Panc1 (cell line): ENCODE data around the gene BIVM. TPM values are rescaled to one million over a fixed set of nuclear protein-coding genes. Genes with fewer than 3 reads are reported as not detected.
A peak's percentile ranks its signal among the peaks of the same experiment; 100 is the strongest.

ENCODE experiments used
- ATAC-seq: fragments of 200-7000 bp; cut with Tn5 transposase; 2 replicates; pipeline ENCODE4 v1.9.1; 2020; ENCODE audit warnings: mild to moderate bottlenecking, moderate library complexity
- BruUV-seq: library from RNA; stranded (reverse); fragments of 400-500 nt; replicated peaks from 2 replicates; lab custom pipeline; 2021; lab: Mats Ljungman, UMichigan
- CTCF ChIA-PET: fragments of 300-600 bp; sonication (Branson Sonifier 250); formaldehyde crosslinking; loops from one replicate; lab custom pipeline; 2022; ENCODE audit warnings: antibody characterized with exemption; lab: Charles Lee
- POLR2A ChIA-PET: fragments of 300-600 bp; sonication (Branson Sonifier 250); formaldehyde crosslinking; loops from one replicate; lab custom pipeline; 2022; ENCODE audit warnings: antibody characterized with exemption; lab: Charles Lee
- DNase-seq: peaks from one replicate; pipeline ENCODE4 v3.0.0-alpha.2; 2010; ENCODE audit warnings: low read depth, low spot score
- H3K27ac ChIP-seq: 2 replicates; pipeline ENCODE4 v1.5.1; 2011; ENCODE audit warnings: mild to moderate bottlenecking, low read length, inconsistent platforms
- H3K27me3 ChIP-seq: fragments of 200-500 bp; sonication (Bioruptor generic); 2 replicates; pipeline ENCODE4 v1.6.0; 2014; ENCODE audit warnings: low read length, inconsistent platforms; ENCODE audit not compliant: control insufficient read depth, insufficient read depth
- H3K36me3 ChIP-seq: fragments of 200-500 bp; sonication (Bioruptor generic); 2 replicates; pipeline ENCODE4 v1.5.1; 2014; ENCODE audit warnings: inconsistent platforms, mild to moderate bottlenecking, low read length, moderate library complexity; ENCODE audit not compliant: control insufficient read depth, insufficient read depth
- H3K4me1 ChIP-seq: 2 replicates; pipeline ENCODE4 v1.5.1; 2011; ENCODE audit warnings: inconsistent platforms, mild to moderate bottlenecking, low read length, moderate library complexity; ENCODE audit not compliant: control insufficient read depth, insufficient read depth
- H3K4me3 ChIP-seq, 2 experiments: 2 replicates each; pipeline ENCODE4 v1.5.1; 2011 to 2012; ENCODE audit warnings: low read depth in 2 of 2, low read length in 2 of 2, mild to moderate bottlenecking in 2 of 2, inconsistent platforms in 1 of 2, moderate library complexity in 1 of 2
- H3K9me3 ChIP-seq: fragments of 200-500 bp; sonication (Bioruptor generic); 2 replicates; pipeline ENCODE4 v1.5.1; 2014; ENCODE audit warnings: low read depth, mild to moderate bottlenecking, inconsistent platforms, low read length, moderate library complexity; ENCODE audit not compliant: control insufficient read depth, insufficient read depth
- CTCF ChIP-seq: fragments of 450-650 bp; IDR thresholded peaks from 2 replicates; pipeline ENCODE4 v1.5.1; 2017; ENCODE audit warnings: mild to moderate bottlenecking
- POLR2AphosphoS5 ChIP-seq: IDR thresholded peaks from 2 replicates; pipeline ENCODE4 v1.6.1; 2012; ENCODE audit warnings: mild to moderate bottlenecking, low read depth, low read length, moderate library complexity
- REST ChIP-seq, 2 experiments: IDR thresholded peaks; 2 replicates each; pipeline ENCODE4 v1.6.1; 2011 to 2012; ENCODE audit warnings: low read depth in 2 of 2, control low read depth in 1 of 2, low read length in 1 of 2, mild to moderate bottlenecking in 1 of 2, moderate library complexity in 1 of 2; ENCODE audit not compliant: insufficient read depth in 1 of 2
- SIN3A ChIP-seq: IDR thresholded peaks from 2 replicates; pipeline ENCODE4 v1.6.1; 2012; ENCODE audit warnings: low read depth, mild to moderate bottlenecking, low read length, moderate library complexity, borderline replicate concordance; ENCODE audit not compliant: insufficient read depth
- TCF7L2 ChIP-seq: IDR thresholded peaks from 2 replicates; pipeline ENCODE4 v1.6.1; 2011; ENCODE audit warnings: mild to moderate bottlenecking, low read depth, low read length, inconsistent platforms
- in situ Hi-C: cut with HindIII; loops from 2 replicates; pipeline ENCODE4 v1.10.0; 2016; ENCODE audit warnings: low sequenced_read_pairs, low pct_unique_long_range_greater_than_20kb
- intact Hi-C: fragments of 100-400 bp; cut with micrococcal nuclease; formaldehyde crosslinking; loops from one replicate; pipeline ENCODE4 v1.10.0; 2022; ENCODE audit not compliant: unreplicated experiment
- total RNA-seq: library from RNA; stranded (reverse); gene quantifications from one replicate; pipeline ENCODE4 v1.2.1, GENCODE V29; 2021; ENCODE audit not compliant: unreplicated experiment

Gene BIVM
- total RNA-seq, 1 experiment from 2014 or later = 10.5 TPM

GRCh38 chr13:102869948-102870676 is 71.2 kb downstream of the BIVM start:
- POLR2A ChIA-PET = no interaction called here
- peaks cover 7% of the 10 kb centered on the region for H3K36me3 ChIP-seq
- intact Hi-C loops (no loop called here), in situ Hi-C loops (no loop called here)
- DNase-seq = no peak
- BruUV-seq = no TSS peak
- H3K27ac ChIP-seq = no peak overlapping the region
- no peak overlapping the region for H3K4me3 ChIP-seq
- TF ChIP-seq SIN3A (no peak), REST (IDR thresholded peaks at IDR 0.05; ENCODE audit: insufficient read depth in 1 of 2, low read depth in 2 of 2, low read length in 1 of 2) (no peak), POLR2AphosphoS5 (no peak), TCF7L2 (no peak), CTCF (no peak)
- no peaks in the 10 kb centered on the region for H3K9me3 ChIP-seq
- H3K4me1 ChIP-seq = no peaks in the 10 kb centered on the region
- H3K27me3 ChIP-seq = no peaks in the 10 kb centered on the region
- CTCF ChIA-PET = no interaction called here
- peak; percentile 45; the same call in 1 of the 2 replicates for ATAC-seq

DNA sequence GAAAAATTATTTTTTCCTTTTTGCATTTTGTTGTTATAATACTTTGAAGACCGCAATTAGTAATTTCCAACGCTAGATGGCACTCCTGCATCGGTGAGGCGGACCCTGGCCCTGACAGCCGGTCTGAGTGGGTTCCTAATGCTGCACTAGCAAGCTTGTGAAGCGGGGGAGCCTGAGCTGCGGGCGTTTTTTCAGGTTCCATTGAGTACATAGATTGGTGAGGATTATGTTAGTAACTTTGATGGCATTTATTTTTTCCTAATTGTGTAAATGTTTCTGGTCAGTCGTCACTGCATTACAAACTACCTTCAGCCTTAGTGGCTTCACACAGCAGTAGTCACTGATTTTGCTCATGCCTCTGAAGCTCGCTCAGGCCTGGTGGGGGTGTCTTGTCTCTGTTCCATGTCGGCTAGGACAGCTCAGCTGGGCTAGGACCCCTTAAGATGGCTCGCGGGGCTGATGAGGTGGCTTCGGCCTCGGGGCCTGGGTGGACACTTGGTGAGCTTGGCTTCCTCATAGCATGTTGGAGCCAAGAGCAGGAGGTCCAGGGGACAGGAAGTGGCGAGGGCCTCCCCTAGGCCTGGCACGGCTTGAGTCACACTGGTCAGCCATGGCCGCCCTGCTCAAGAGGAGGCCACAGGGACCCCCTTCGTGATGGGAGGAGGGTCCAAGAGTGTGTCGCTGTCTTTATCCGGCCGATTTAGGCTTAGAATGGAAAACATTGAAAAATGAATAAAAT is 71.9 kb downstream of the BIVM start:
- ChIA-PET POLR2A (no interaction called here), CTCF (no interaction called here)
- intact Hi-C loops = no loop called here
- ATAC-seq (peak; percentile 87), DNase-seq (no peak)
- BruUV-seq = no TSS peak
- Histone ChIP-seq H3K27me3 (no peaks in the 10 kb centered on the region), H3K27ac (no peak overlapping the region), H3K9me3 (no peaks in the 10 kb centered on the region), H3K4me3 (no peak overlapping the region), H3K36me3 (peaks cover 4% of the 10 kb centered on the region), H3K4me1 (no peaks in the 10 kb centered on the region)
- TF ChIP-seq TCF7L2 (no peak), SIN3A (no peak), CTCF (peak; percentile 81)
- in situ Hi-C loops = no loop called here
